ENCODE results near the gene ANKRD31.
"Not testable (repeated sequence)": the region's sequence is repeated elsewhere in the genome, so short reads cannot be mapped to it uniquely, and the experiment has no call there.

The ANKRD31 gene

GRCh38 chr5:75226916-75227315 is 9.8 kb downstream of the ANKRD31 start:
- DNase-seq, result no peak

GRCh38 chr5:75225506-75225905 is 11.2 kb downstream of the ANKRD31 start:
- no peak for DNase-seq

GRCh38 chr5:75220787-75221186 is 15.9 kb downstream of the ANKRD31 start:
- DNase-seq, result not testable (repeated sequence)

- no peak for DNase-seq
Measured at GRCh38 chr5:75214928-75215327, 21.8 kb downstream of the ANKRD31 start.

GRCh38 chr5:75214409-75214808 is 22.3 kb downstream of the ANKRD31 start:
- no peak for DNase-seq

GRCh38 chr5:75203604-75204003 is 33.1 kb downstream of the ANKRD31 start:
- no peak for DNase-seq

GRCh38 chr5:75202935-75203334 is 33.7 kb downstream of the ANKRD31 start:
- DNase-seq, result no peak

- DNase-seq, result no peak
Measured at GRCh38 chr5:75200776-75201175, 35.9 kb downstream of the ANKRD31 start.

GRCh38 chr5:75199946-75200345 is 36.7 kb downstream of the ANKRD31 start:
- no peak for DNase-seq

GRCh38 chr5:75199071-75199470 is 37.6 kb downstream of the ANKRD31 start:
- DNase-seq, result no peak

- DNase-seq, result no peak
Measured at GRCh38 chr5:75197745-75198144, 38.9 kb downstream of the ANKRD31 start.

GRCh38 chr5:75192804-75193203 is 43.9 kb downstream of the ANKRD31 start:
- no peak for DNase-seq

- no peak for DNase-seq
Measured at GRCh38 chr5:75192264-75192663, 44.4 kb downstream of the ANKRD31 start.

GRCh38 chr5:75190227-75190626 is 46.5 kb downstream of the ANKRD31 start:
- no peak for DNase-seq

GRCh38 chr5:75189353-75189752 is 47.3 kb downstream of the ANKRD31 start:
- no peak for DNase-seq

- DNase-seq, result no peak
Measured at GRCh38 chr5:75185763-75186162, 50.9 kb downstream of the ANKRD31 start.

- not testable (repeated sequence) for DNase-seq
Measured at GRCh38 chr5:75176009-75176408, 60.7 kb downstream of the ANKRD31 start.

GRCh38 chr5:75174872-75175271 is 61.8 kb downstream of the ANKRD31 start:
- DNase-seq, result not testable (repeated sequence)

- DNase-seq, result no peak
Measured at GRCh38 chr5:75169516-75169915, 67.2 kb downstream of the ANKRD31 start.

- no peak for DNase-seq
Measured at GRCh38 chr5:75168026-75168735, 68.5 kb downstream of the ANKRD31 start.

GRCh38 chr5:75167345-75167744 is 69.3 kb downstream of the ANKRD31 start:
- no peak for DNase-seq

- DNase-seq, result not testable (repeated sequence)
Measured at GRCh38 chr5:75161508-75161907, 75.2 kb downstream of the ANKRD31 start.

GRCh38 chr5:75156585-75156984 is 80.1 kb downstream of the ANKRD31 start:
- DNase-seq, result no peak

- no peak for DNase-seq
Measured at GRCh38 chr5:75152860-75153259, 83.8 kb downstream of the ANKRD31 start.

GRCh38 chr5:75148051-75148450 is 88.6 kb downstream of the ANKRD31 start:
- DNase-seq, result no peak
